RWPE2 (cell line): Measurements from ENCODE around the gene TMEM132D.

Experiments used
- ATAC-seq: fragments of 200-7000 bp; cut with Tn5 transposase; 3 replicates; pipeline ENCODE4 v1.9.1; 2021; ENCODE audit warnings: low read depth
- DNase-seq: peaks from one replicate; pipeline ENCODE4 v3.0.0-alpha.2; 2020; ENCODE audit warnings: low spot score
- H3K27ac ChIP-seq: fragments of 450-650 bp; 2 replicates; pipeline ENCODE4 v1.5.1; 2017; ENCODE audit warnings: mild to moderate bottlenecking; ENCODE audit not compliant: poor library complexity, severe bottlenecking
- H3K27me3 ChIP-seq: fragments of 250-450 bp; sonication (Bioruptor Pico); 2 replicates; pipeline ENCODE4 v1.5.1; 2021; ENCODE audit warnings: mild to moderate bottlenecking, moderate library complexity; ENCODE audit not compliant: insufficient read depth, poor library complexity, severe bottlenecking
- H3K36me3 ChIP-seq: fragments of 250-450 bp; sonication (Bioruptor Pico); 2 replicates; pipeline ENCODE4 v1.5.1; 2020; ENCODE audit warnings: low read depth, mild to moderate bottlenecking, moderate library complexity
- H3K4me1 ChIP-seq: fragments of 250-450 bp; sonication (Bioruptor Pico); 2 replicates; pipeline ENCODE4 v1.5.1; 2021; ENCODE audit warnings: mild to moderate bottlenecking, moderate library complexity; ENCODE audit not compliant: insufficient read depth, poor library complexity, severe bottlenecking
- H3K4me3 ChIP-seq: fragments of 250-450 bp; sonication (Bioruptor Pico); 2 replicates; pipeline ENCODE4 v1.5.1; 2021; ENCODE audit warnings: mild to moderate bottlenecking, moderate library complexity; ENCODE audit not compliant: severe bottlenecking
- H3K9me3 ChIP-seq: fragments of 250-450 bp; sonication (Bioruptor Pico); 2 replicates; pipeline ENCODE4 v1.5.1; 2021; ENCODE audit warnings: mild to moderate bottlenecking, moderate library complexity; ENCODE audit not compliant: severe bottlenecking
- CTCF ChIP-seq: fragments of 450-650 bp; IDR thresholded peaks from one replicate; pipeline ENCODE4 v1.5.1; 2017; ENCODE audit warnings: mild to moderate bottlenecking, moderate library complexity; ENCODE audit not compliant: poor library complexity, severe bottlenecking

TMEM132D gene

GRCh38 chr12:129673806-129674205 is 230.0 kb downstream of the TMEM132D start:
- ATAC-seq, result no peak
- no peak overlapping the region for H3K27ac ChIP-seq
- no peak for TF ChIP-seq CTCF
- no peaks in the 10 kb centered on the region for H3K36me3 ChIP-seq
- no peak overlapping the region for H3K4me3 ChIP-seq
- no peak for DNase-seq
- no peaks in the 10 kb centered on the region for H3K9me3 ChIP-seq
- no peaks in the 10 kb centered on the region for H3K27me3 ChIP-seq
- H3K4me1 ChIP-seq, result no peaks in the 10 kb centered on the region

GRCh38 chr12:129672110-129672509 is 231.7 kb downstream of the TMEM132D start:
- H3K36me3 ChIP-seq, result no peaks in the 10 kb centered on the region
- H3K9me3 ChIP-seq, result no peaks in the 10 kb centered on the region
- TF ChIP-seq CTCF, result no peak
- H3K27me3 ChIP-seq, result no peaks in the 10 kb centered on the region
- H3K4me1 ChIP-seq, result no peaks in the 10 kb centered on the region
- H3K4me3 ChIP-seq, result no peak overlapping the region
- H3K27ac ChIP-seq, result no peak overlapping the region
- DNase-seq, result no peak
- no peak for ATAC-seq

- Histone ChIP-seq H3K27me3 (no peaks in the 10 kb centered on the region), H3K36me3 (no peaks in the 10 kb centered on the region), H3K27ac (peak overlapping the region; percentile 34), H3K4me1 (no peaks in the 10 kb centered on the region), H3K9me3 (no peaks in the 10 kb centered on the region), H3K4me3 (no peak overlapping the region)
- no peak for DNase-seq
- no peak for TF ChIP-seq CTCF
- 0 out of 3 replicates have a peak, but pooled peaks have one; percentile 45 for ATAC-seq
Measured at GRCh38 chr12:129670256-129670920, 233.4 kb downstream of the TMEM132D start.

GRCh38 chr12:129665414-129665813 is 238.4 kb downstream of the TMEM132D start:
- no peaks in the 10 kb centered on the region for H3K27me3 ChIP-seq
- H3K4me1 ChIP-seq, result peaks cover 7% of the 10 kb centered on the region
- no peak overlapping the region for H3K27ac ChIP-seq
- H3K36me3 ChIP-seq, result no peaks in the 10 kb centered on the region
- no peaks in the 10 kb centered on the region for H3K9me3 ChIP-seq
- DNase-seq, result no peak
- H3K4me3 ChIP-seq, result no peak overlapping the region
- no peak for ATAC-seq
- no peak for TF ChIP-seq CTCF

- Histone ChIP-seq H3K9me3 (no peaks in the 10 kb centered on the region), H3K36me3 (no peaks in the 10 kb centered on the region), H3K27ac (peak overlapping the region; percentile 64), H3K27me3 (no peaks in the 10 kb centered on the region), H3K4me1 (peaks cover 18% of the 10 kb centered on the region), H3K4me3 (no peak overlapping the region)
- ATAC-seq (peak; percentile 84), DNase-seq (no peak)
- no peak for TF ChIP-seq CTCF
Measured at GRCh38 chr12:129662234-129662633, 241.6 kb downstream of the TMEM132D start.
